Activated T-helper 1 cell treated with anti-CD3 and anti-CD28 coated beads, Interleukin-12 subunit alpha, Interleukin-12 subunit beta, Interleukin-2, Interleukin-4 antibody, amounts not matched to agents 30 ng/mL and 10 ng/mL and 1 ng/mL, durations not matched to agents 14 hours and 24 hours and 36 hours (primary cell): ENCODE results near the gene RTN3. TPM values are rescaled to one million over a fixed set of nuclear protein-coding genes. Genes with fewer than 3 reads are reported as not detected.
"Not testable (repeated sequence)": the region's sequence is repeated elsewhere in the genome, so short reads cannot be mapped to it uniquely, and the experiment has no call there.

ENCODE experiments used
- DNase-seq: peaks from one replicate; pipeline ENCODE4 v3.0.0; 2021; ENCODE audit warnings: low spot score
- H3K27ac Mint-ChIP-seq: one replicate; pipeline ENCODE4 v1.8.0; 2021; ENCODE audit warnings: mild to moderate bottlenecking, mixed read lengths
- H3K27me3 Mint-ChIP-seq: one replicate; pipeline ENCODE4 v1.8.0; 2022; ENCODE audit warnings: mild to moderate bottlenecking, moderate library complexity, mixed read lengths; ENCODE audit not compliant: insufficient read depth
- H3K36me3 Mint-ChIP-seq: one replicate; pipeline ENCODE4 v1.8.0; 2021; ENCODE audit warnings: low read depth, mixed read lengths
- H3K4me1 Mint-ChIP-seq: one replicate; pipeline ENCODE4 v1.8.0; 2021; ENCODE audit warnings: low read depth, mixed read lengths
- H3K4me3 Mint-ChIP-seq: one replicate; pipeline ENCODE4 v1.8.0; 2021; ENCODE audit warnings: mild to moderate bottlenecking, moderate library complexity, mixed read lengths
- H3K9me3 Mint-ChIP-seq: one replicate; pipeline ENCODE4 v1.8.0; 2021; ENCODE audit warnings: mixed read lengths
- intact Hi-C: fragments of 100-400 bp; cut with micrococcal nuclease; formaldehyde crosslinking; loops from one replicate; pipeline ENCODE4 v1.15.1; 2024
- total RNA-seq: library from RNA; stranded (reverse); gene quantifications from 2 replicates; pipeline ENCODE4 v1.2.3, GENCODE V29; 2022

RTN3 gene
- total RNA-seq, 1 donor from 2014 or later = 52.1 TPM

DNA sequence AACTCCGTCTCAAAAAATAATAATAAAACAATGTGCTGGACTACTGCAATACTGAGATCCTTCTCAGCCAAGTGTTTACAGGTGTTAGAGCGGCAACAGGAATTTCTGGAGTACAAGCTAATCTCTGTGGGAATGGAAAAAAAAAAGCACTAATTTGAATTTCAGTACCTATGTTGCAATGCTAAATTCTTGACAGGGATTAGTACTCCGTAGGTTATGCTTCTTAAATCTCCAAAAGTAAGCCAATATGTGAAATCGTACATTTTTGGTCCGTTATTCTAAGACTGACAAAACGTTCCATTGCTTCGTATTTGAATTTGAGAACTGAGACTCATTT, 11.2 kb upstream of the RTN3 start:
- peak overlapping the region; percentile 92 for H3K4me3 Mint-ChIP-seq
- no peaks in the 10 kb centered on the region for H3K27me3 Mint-ChIP-seq

DNA sequence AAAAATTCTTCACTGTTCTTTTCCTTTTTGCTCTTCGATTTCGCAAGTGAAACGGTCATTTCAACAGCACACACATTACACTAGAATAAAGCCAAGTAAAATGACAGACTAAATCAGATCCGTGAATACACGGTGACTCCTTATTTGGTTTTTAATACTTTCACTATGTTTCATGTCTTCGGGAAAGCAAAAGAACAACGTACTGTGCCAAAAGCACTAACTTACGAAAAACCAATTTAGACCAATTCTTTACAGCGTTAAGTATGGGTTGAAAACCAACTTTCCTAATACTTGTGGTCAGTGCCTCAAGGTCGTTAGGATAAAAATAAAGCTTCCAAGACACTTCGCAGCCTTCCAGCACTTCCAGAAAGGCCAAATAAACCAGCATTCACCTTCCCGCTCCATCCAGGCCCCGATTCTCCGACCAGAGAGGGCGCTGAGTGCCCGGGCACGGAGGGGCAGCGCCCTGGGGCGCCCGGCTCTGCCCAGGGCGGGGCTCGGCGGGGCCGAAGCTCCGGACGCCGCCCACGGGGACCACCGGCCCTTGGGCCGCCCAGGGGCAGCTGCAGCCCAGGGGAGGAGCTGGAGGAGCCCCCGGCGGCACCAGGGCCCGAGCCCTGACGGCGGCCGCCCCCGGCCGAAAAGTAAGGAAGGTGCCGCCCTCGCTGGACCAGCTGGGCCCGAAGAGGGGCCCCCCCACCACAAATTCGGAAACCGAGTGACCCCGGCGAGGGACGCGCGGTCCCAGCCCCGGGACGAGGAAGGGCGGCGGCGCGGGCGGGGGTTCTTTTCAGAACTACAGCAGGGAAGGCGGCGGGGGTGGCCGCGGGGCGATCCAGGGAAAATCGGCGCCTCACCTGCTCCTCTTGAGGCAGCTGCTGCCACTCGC, 10.6 kb upstream of the RTN3 start:
- peak overlapping the region; percentile 92 for H3K4me3 Mint-ChIP-seq
- intact Hi-C loops = loop anchor here (1.0 to 5.0 kb wide), 5 partner anchors 11 to 1118 kb away; partner anchors contain the start of gene RTN3

More for the DNA sequence above, 11.2 kb upstream of the RTN3 start:
- Mint-ChIP-seq H3K27ac (peak overlapping the region; percentile 74), H3K4me1 (peaks cover 25% of the 10 kb centered on the region), H3K9me3 (no peaks in the 10 kb centered on the region), H3K36me3 (peaks cover 16% of the 10 kb centered on the region)
- intact Hi-C loops = loop anchor here (5.0 kb wide), 1 partner anchor 1118 kb away; no protein-coding TSS in a partner anchor
- DNase-seq = no peak

DNA sequence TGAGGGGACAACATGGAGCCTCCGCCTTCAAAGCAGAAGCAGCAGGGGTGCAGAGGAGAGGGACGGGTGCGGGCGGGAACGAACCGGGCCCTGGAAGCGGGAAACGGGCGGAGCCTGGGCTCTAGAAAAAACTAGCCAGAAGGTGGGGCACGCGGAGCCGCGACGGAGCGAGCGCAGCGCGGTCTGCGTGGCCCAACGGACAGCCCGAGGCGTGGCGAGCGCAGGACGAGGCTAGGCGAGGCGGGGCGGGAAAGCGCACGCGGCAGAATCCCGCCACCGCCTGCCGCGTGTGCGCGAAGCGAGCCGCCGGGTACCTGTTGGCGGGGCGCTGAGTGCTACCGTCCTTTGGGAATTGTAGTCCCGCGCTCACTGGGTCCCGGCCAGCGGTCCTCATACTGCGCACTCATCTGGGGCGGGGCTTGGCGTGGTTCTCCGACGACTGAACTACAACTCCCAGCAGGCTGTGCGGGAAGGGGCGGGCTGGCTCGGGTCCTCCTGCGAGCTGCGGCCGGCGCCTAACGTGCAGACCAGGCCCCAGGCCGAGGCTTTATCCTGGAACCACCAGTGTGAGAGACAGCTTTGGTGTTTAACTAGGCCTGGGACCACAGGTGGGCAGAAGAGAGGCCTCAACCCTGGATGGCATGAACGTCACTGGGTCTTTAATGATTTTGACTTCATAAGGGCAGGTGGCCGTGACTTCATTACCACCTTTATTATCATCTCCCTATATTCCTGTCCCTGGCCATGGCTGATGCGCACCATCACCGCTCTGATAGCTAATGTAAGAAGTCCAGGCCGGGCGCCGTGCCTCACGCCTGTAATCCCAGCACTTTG, 9.8 kb upstream of the RTN3 start, which contains the start of gene ATL3:
TSS of gene ATL3 (minus strand) at position 55 of the 834 bp plus-strand sequence. CDS start at position 14, 41 bp downstream.
- Mint-ChIP-seq H3K27me3 (no peaks in the 10 kb centered on the region), H3K36me3 (peaks cover 16% of the 10 kb centered on the region), H3K9me3 (no peaks in the 10 kb centered on the region), H3K4me1 (peaks cover 25% of the 10 kb centered on the region), H3K4me3 (peak within 1 kb of the TSS; percentile 92), H3K27ac (peak within 1 kb of the TSS; percentile 81)
- peak; percentile 91 for DNase-seq
- intact Hi-C loops = loop anchor here (1.0 to 5.0 kb wide), 5 partner anchors 10 to 1119 kb away; partner anchors contain the start of gene RTN3

More for the DNA sequence above, 10.6 kb upstream of the RTN3 start:
- peak; percentile 9 for DNase-seq
- Mint-ChIP-seq H3K27ac (peak overlapping the region; percentile 81), H3K4me1 (peaks cover 25% of the 10 kb centered on the region), H3K9me3 (no peaks in the 10 kb centered on the region), H3K27me3 (no peaks in the 10 kb centered on the region), H3K36me3 (peaks cover 16% of the 10 kb centered on the region)

DNA sequence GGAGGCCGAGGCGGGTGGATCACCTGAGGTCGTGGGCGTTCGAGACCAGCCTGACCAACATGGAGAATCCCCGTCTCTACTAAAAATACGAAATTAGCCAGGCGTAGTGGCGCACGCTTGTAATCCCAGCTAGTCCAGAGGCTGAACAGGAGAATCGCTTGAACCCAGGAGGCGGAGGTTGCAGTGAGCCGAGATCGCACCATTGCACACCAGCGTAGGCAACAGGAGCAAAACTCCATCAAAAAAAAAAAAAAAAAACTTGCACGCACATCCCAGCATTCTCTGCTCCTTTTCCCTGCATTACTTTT, 9.2 kb upstream of the RTN3 start:
- peaks cover 16% of the 10 kb centered on the region for H3K36me3 Mint-ChIP-seq
- no peak for DNase-seq
- H3K27ac Mint-ChIP-seq = no peak overlapping the region
- peak overlapping the region; percentile 80 for H3K4me3 Mint-ChIP-seq
- intact Hi-C loops = loop anchor here (5.0 kb wide), 1 partner anchor 1120 kb away; no protein-coding TSS in a partner anchor
- H3K4me1 Mint-ChIP-seq = peaks cover 25% of the 10 kb centered on the region
- H3K27me3 Mint-ChIP-seq = no peaks in the 10 kb centered on the region
- H3K9me3 Mint-ChIP-seq = no peaks in the 10 kb centered on the region

DNA sequence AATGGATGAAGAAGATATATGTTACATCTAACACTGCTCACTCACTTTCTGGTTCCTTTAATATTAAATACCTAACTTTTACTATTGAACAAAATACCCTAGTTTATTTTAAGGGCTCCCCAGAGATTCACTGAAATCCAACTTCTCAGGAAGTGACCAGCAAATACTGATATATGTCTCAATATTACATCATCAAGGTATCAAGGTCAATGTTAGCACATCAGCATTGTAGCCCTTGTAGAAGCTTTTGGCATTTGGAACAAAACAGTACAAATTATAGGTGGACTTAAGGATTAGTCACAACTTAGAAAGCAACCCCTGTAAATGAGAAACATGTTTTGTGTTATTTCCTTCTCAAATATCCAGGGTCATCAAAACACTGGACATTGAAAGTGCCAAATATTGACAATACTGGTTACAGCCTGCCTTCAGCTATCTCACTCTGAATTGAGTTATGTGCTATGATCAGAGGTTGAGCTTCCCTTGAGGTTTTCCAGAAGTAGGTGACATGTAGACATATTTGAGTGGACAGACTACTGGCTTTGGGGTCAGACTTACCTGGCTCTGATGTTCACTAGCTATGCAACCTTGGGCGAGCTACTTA, 8.3 kb upstream of the RTN3 start:
- intact Hi-C loops = loop anchor here (5.0 kb wide), 1 partner anchor 1121 kb away; no protein-coding TSS in a partner anchor
- Mint-ChIP-seq H3K4me3 (peak overlapping the region; percentile 50), H3K9me3 (no peaks in the 10 kb centered on the region), H3K27me3 (peaks cover 5% of the 10 kb centered on the region), H3K4me1 (peaks cover 20% of the 10 kb centered on the region), H3K27ac (no peak overlapping the region), H3K36me3 (peaks cover 13% of the 10 kb centered on the region)
- DNase-seq = no peak

DNA sequence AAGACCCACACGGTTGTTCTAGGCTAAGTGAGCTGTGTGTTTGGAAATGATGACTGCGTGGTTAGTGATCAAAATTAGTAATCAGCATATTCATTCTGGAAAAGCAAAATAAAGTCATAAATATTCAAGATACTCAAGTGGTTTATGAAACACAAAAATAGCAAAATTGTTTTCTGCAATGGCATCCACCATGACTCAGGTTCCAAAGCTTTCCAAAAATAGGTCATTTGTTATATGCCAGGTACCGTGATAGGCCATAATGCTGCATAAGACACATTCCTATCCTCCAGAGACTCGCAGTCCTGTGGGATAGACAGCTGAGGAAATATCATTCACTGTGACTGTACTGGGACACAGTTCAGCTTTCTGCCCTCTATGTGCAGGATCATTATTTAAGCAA, 7.7 kb upstream of the RTN3 start:
- Mint-ChIP-seq H3K27ac (no peak overlapping the region), H3K4me1 (peaks cover 14% of the 10 kb centered on the region), H3K4me3 (no peak overlapping the region), H3K36me3 (peaks cover 8% of the 10 kb centered on the region), H3K9me3 (no peaks in the 10 kb centered on the region), H3K27me3 (peaks cover 5% of the 10 kb centered on the region)
- intact Hi-C loops = loop anchor here (5.0 kb wide), 1 partner anchor 1121 kb away; no protein-coding TSS in a partner anchor
- DNase-seq = no peak

DNA sequence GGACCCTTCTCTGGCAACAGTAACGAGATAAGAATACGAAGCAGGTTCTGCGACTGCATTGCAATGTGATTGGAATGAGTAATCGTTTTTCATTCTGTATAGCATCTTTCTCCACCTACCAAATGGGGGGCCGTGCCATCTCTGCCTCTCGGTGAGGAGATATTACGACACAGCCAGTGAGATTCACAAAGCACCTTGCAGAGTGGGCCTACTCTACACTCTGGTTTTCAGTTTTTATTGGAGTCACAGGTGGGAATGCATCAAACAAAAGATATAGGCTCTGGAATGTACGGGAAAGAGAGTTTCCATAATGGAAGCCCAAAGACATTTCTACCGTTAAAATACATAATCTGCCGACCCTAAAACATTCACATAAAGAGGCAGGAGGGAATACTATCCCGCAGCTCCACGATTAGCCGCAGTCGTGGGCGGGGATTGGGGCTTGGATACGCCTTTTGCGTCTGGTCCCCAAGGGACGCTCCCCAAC, 423 bp upstream of the RTN3 start:
- Mint-ChIP-seq H3K36me3 (no peaks in the 10 kb centered on the region), H3K9me3 (no peaks in the 10 kb centered on the region), H3K27ac (peak overlapping the region; percentile 91), H3K4me1 (peaks cover 32% of the 10 kb centered on the region), H3K4me3 (peak overlapping the region; percentile 91), H3K27me3 (peaks cover 11% of the 10 kb centered on the region)
- intact Hi-C loops = loop anchor here (1.0 to 5.0 kb wide), 10 partner anchors 10 to 909 kb away; partner anchors contain the start of genes ATL3, NAA40, OTUB1 and PLAAT2
- DNase-seq = no peak

DNA sequence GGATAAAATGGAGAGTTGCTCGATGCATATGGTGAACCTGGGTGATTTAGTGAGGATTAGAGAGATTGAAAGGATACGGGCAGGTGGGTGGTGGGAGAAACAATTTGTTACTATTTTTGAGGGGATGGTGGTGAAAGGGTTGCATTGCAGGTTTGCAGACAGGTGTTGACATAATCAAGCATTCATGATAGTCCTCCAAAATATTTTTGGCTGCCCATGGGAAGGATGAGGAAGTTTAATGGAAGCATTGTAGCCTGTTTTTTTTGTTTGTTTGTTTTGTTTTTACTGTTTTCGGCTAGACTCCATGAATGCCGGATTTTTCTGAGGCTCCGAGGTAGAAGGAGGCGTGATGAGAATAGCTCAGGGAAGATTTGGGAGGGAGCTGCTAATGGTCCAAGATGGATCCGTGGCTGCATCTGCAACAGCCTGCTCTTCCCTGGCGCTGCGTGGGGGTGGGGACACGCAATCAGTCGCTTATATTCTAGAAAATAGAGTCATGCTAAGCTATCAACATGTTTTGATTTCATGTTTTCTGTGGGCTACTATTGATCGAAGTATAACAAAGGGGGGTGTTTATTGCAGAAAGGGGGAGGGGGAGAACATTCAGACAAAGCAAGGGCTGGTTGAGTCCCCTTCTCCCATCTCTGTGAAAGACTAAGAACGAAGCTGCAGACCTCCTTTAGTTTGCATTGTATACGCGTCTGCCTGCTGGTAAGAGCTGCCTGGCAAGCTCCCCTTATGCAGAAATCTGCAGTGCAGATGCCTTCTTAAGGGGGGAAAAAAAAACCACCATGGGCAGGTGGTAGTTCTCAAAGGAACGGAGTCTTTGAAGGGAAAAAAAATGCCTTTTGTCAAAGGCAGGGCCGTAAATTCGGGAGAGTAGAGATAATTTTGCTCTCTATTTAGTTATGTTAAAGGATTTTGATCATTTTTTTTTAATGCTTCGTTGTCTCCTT, 1.0 kb downstream of the RTN3 start:
- peaks cover 36% of the 10 kb centered on the region for H3K4me1 Mint-ChIP-seq
- H3K9me3 Mint-ChIP-seq = no peaks in the 10 kb centered on the region
- H3K4me3 Mint-ChIP-seq = peak overlapping the region; percentile 91
- peak overlapping the region; percentile 91 for H3K27ac Mint-ChIP-seq
- H3K27me3 Mint-ChIP-seq = peaks cover 11% of the 10 kb centered on the region
- DNase-seq = no peak
- intact Hi-C loops = loop anchor here (5.0 kb wide), 4 partner anchors 45 to 910 kb away; partner anchors contain the start of genes OTUB1, PLAAT2 and TAF6L
- peaks cover 3% of the 10 kb centered on the region for H3K36me3 Mint-ChIP-seq

DNA sequence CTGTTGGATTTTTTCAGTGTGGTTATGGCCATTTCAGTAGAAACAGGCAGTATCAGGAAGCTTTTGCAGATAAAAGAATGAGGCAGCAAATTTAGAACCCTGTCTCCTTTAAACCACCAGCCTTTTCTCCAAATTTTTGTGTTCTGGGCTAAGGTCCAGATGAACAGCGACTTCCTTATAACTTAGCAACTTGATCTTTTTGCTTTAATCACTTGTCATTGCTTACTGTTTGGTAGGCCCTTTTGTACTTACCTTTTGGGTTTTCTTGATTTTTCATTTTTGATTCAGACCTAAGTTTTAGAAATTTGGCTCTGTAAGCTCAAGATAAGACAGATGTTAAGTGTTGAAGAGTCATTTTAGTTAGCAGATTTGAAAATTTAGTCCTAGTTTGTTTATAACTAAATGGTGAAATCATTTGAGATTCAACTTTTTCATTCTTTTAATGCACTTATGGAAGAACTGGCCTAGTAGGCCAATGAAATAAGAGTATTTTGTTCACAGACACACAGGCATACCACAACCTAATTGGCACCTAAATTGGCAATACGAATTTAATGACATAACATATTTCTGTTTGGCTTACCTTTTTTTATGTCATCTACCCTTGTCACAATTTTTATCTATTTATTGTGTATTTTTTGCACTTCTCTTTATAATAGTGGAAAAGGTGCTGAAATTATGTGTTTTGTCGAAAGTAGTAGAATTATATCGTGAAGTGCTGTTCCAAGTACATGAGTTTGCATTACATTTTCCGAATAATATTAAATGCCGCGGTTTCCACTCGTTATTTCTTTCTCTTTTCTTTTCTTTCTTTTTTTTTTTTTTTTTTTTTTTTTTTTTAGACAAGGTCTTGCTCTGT, 2.1 kb downstream of the RTN3 start:
- peaks cover 6% of the 10 kb centered on the region for H3K27me3 Mint-ChIP-seq
- H3K4me1 Mint-ChIP-seq = peaks cover 42% of the 10 kb centered on the region
- DNase-seq = no peak
- intact Hi-C loops = loop anchor here (5.0 kb wide), 4 partner anchors 46 to 911 kb away; partner anchors contain the start of genes OTUB1, PLAAT2 and TAF6L
- H3K36me3 Mint-ChIP-seq = peaks cover 3% of the 10 kb centered on the region
- peak overlapping the region; percentile 16 for H3K27ac Mint-ChIP-seq
- peak overlapping the region; percentile 91 for H3K4me3 Mint-ChIP-seq
- no peaks in the 10 kb centered on the region for H3K9me3 Mint-ChIP-seq

DNA sequence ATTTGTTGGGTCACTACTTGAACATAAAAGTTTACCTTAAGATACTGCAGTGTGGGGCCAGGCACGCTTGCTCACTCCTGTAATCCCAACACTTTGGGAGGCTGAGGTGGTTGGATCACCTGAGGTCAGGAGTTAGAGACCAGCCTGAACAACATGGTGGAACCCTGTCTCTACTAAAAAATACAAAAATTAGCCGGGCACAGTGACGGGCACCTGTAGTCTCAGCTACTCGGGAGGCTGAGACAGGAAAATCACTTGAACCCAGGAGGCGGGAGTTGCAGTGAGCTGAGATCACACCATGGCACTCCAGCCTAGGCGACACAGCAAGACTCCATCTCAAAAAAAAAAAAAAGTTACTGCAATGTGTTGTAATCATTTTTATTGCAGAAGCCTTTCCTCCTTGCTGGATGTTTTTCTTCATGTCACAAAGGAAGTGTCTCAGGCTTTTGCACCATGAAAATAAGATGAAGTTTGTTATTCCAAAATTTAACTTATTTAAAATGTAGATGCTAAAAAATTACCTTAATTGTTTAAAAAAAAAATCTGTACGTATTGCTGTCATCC, 3.9 kb downstream of the RTN3 start:
- H3K27me3 Mint-ChIP-seq, H3K9me3 Mint-ChIP-seq, H3K36me3 Mint-ChIP-seq, DNase-seq, intact Hi-C loops, H3K4me3 Mint-ChIP-seq, H3K27ac Mint-ChIP-seq: not testable (repeated sequence)
- H3K4me1 Mint-ChIP-seq = peaks cover 53% of the 10 kb centered on the region
